MM.1S (cell line): ENCODE measurements around the gene SHC2.
"Not testable (repeated sequence)": the region's sequence is repeated elsewhere in the genome, so short reads cannot be mapped to it uniquely, and the experiment has no call there.

Source experiments
- DNase-seq: peaks from one replicate; pipeline ENCODE4 v3.0.0-alpha.2; 2015
- H2AFZ ChIP-seq: fragments of 300-600 bp; sonication (generic); 2 replicates; pipeline ENCODE4 v1.6.0; 2016; ENCODE audit warnings: antibody characterized with exemption, low read length
- H3F3A ChIP-seq: fragments of 300-600 bp; sonication (generic); 2 replicates; pipeline ENCODE4 v1.6.1; 2016; ENCODE audit warnings: mild to moderate bottlenecking, antibody characterized with exemption, low read length, moderate library complexity, mixed read lengths; ENCODE audit not compliant: insufficient read depth
- H3K27ac ChIP-seq: fragments of 300-600 bp; sonication (generic); 2 replicates; pipeline ENCODE4 v1.5.1; 2016; ENCODE audit warnings: mild to moderate bottlenecking, low read length
- H3K27me3 ChIP-seq: fragments of 300-600 bp; sonication (generic); replicated peaks from 2 replicates; pipeline ENCODE4 v1.6.0; 2016; ENCODE audit warnings: low read length; ENCODE audit not compliant: insufficient read depth
- H3K36me3 ChIP-seq: fragments of 300-600 bp; sonication (generic); replicated peaks from 2 replicates; pipeline ENCODE4 v1.6.1; 2016; ENCODE audit warnings: mild to moderate bottlenecking, low read length, mixed read lengths; ENCODE audit not compliant: insufficient read depth
- H3K4me1 ChIP-seq: fragments of 300-600 bp; sonication (generic); 2 replicates; pipeline ENCODE4 v1.6.1; 2016; ENCODE audit warnings: low read length, mixed read lengths
- H3K4me2 ChIP-seq: fragments of 300-600 bp; sonication (generic); 2 replicates; pipeline ENCODE4 v1.6.0; 2016; ENCODE audit warnings: low read depth, low read length
- H3K4me3 ChIP-seq: fragments of 300-600 bp; sonication (generic); 2 replicates; pipeline ENCODE4 v1.5.1; 2016; ENCODE audit warnings: low read length, mixed read lengths
- H3K79me2 ChIP-seq: fragments of 300-600 bp; sonication (generic); 2 replicates; pipeline ENCODE4 v1.6.1; 2016; ENCODE audit warnings: mixed run types, low read length, mixed read lengths
- H3K9ac ChIP-seq: fragments of 300-600 bp; sonication (generic); 2 replicates; pipeline ENCODE4 v1.6.1; 2016; ENCODE audit warnings: low read length, mixed read lengths
- H3K9me2 ChIP-seq: fragments of 300-600 bp; sonication (generic); replicated peaks from 2 replicates; pipeline ENCODE4 v1.6.1; 2016; ENCODE audit warnings: mild to moderate bottlenecking, low read length, mixed read lengths; ENCODE audit not compliant: insufficient read depth
- H3K9me3 ChIP-seq: fragments of 300-600 bp; sonication (generic); replicated peaks from 2 replicates; pipeline ENCODE4 v1.6.1; 2016; ENCODE audit warnings: mild to moderate bottlenecking, low read length, mixed read lengths; ENCODE audit not compliant: insufficient read depth
- H4K20me1 ChIP-seq: fragments of 300-600 bp; sonication (generic); 2 replicates; pipeline ENCODE4 v1.6.1; 2016; ENCODE audit warnings: mild to moderate bottlenecking, low read length, moderate library complexity, mixed read lengths; ENCODE audit not compliant: insufficient read depth
- EZH2 ChIP-seq: fragments of 300-600 bp; sonication (generic); optimal IDR thresholded peaks from 2 replicates; pipeline ENCODE3; 2017; ENCODE audit warnings: low read depth, mild to moderate bottlenecking, antibody characterized with exemption, low read length, mixed read lengths
- EZH2phosphoT487 ChIP-seq: fragments of 300-600 bp; sonication (generic); IDR thresholded peaks from 2 replicates; pipeline ENCODE4 v1.6.1; 2018; ENCODE audit warnings: antibody characterized with exemption, low read length
- TF ChIP-seq, protein P1 (sequence below): fragments of 300-600 bp; sonication (generic); IDR thresholded peaks from 2 replicates; pipeline ENCODE4 v1.5.1; 2016; ENCODE audit warnings: antibody characterized with exemption, low read length, mixed read lengths

Gene SHC2

DNA sequence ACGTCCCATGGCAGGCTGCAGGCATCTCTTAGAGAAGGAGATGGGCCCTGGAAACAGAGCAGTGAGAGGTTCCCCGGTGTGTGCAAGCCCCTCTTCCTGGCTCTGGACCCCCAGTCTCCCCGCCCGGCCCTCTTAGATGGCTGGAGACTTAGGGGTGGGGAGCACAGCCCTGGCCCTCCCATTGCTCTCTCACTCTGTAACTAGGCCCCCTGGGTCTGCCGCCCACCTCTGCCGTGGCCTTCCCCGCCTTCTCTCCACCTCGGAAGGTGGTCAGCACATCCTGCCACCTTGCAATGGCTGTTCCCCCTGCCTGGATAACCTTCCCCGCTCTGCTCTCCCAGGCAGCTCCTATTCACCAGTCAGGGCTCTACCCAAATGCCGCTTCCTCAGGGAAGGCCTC lies 30.1 kb downstream of the SHC2 start:
- H2AFZ ChIP-seq: no peak overlapping the region
- H3F3A ChIP-seq: no peaks in the 10 kb centered on the region
- DNase-seq: no peak
- H3K79me2 ChIP-seq: no peaks in the 10 kb centered on the region
- H3K27ac ChIP-seq: no peak overlapping the region
- no peaks in the 10 kb centered on the region for H3K9me3 ChIP-seq
- peaks cover 18% of the 10 kb centered on the region for H3K27me3 ChIP-seq
- H3K4me1 ChIP-seq: no peaks in the 10 kb centered on the region
- no peak overlapping the region for H3K4me3 ChIP-seq
- H3K4me2 ChIP-seq: no peak overlapping the region
- no peaks in the 10 kb centered on the region for H3K36me3 ChIP-seq
- TF ChIP-seq, protein P1, sequence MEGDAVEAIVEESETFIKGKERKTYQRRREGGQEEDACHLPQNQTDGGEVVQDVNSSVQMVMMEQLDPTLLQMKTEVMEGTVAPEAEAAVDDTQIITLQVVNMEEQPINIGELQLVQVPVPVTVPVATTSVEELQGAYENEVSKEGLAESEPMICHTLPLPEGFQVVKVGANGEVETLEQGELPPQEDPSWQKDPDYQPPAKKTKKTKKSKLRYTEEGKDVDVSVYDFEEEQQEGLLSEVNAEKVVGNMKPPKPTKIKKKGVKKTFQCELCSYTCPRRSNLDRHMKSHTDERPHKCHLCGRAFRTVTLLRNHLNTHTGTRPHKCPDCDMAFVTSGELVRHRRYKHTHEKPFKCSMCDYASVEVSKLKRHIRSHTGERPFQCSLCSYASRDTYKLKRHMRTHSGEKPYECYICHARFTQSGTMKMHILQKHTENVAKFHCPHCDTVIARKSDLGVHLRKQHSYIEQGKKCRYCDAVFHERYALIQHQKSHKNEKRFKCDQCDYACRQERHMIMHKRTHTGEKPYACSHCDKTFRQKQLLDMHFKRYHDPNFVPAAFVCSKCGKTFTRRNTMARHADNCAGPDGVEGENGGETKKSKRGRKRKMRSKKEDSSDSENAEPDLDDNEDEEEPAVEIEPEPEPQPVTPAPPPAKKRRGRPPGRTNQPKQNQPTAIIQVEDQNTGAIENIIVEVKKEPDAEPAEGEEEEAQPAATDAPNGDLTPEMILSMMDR: no peak
- no peak for TF ChIP-seq EZH2
- TF ChIP-seq EZH2phosphoT487: no peak
- no peaks in the 10 kb centered on the region for H4K20me1 ChIP-seq
- no peaks in the 10 kb centered on the region for H3K9me2 ChIP-seq
- no peak overlapping the region for H3K9ac ChIP-seq

- TF ChIP-seq EZH2: no peak
- TF ChIP-seq, protein P1: no peak
- no peak for TF ChIP-seq EZH2phosphoT487
- H3K9ac ChIP-seq: no peak overlapping the region
These were observed 32.7 kb downstream of the SHC2 start for GRCh38 chr19:428149-428548.

DNA sequence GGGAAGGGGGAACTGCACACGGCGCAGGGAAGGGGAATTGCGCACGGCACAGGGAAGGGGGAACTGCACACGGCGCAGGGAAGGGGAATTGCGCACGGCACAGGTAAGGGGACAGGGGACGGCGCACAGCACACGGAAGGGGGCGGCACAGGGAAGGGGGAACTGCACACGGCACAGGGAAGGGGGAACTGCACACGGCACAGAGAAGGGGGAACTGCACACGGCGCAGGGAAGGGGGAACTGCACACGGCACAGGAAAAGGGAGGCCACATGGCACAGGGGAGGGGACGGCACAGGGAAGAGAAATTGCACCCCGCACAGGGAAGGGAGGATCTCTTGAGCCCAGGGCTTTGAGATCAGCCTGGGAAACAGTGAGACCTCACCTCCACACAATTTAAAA lies 33.2 kb downstream of the SHC2 start:
- H3K27me3 ChIP-seq: peaks cover 29% of the 10 kb centered on the region
- not testable (repeated sequence) for H3F3A ChIP-seq, H4K20me1 ChIP-seq, DNase-seq, H3K79me2 ChIP-seq, H3K4me3 ChIP-seq, H3K4me1 ChIP-seq, H3K27ac ChIP-seq, H2AFZ ChIP-seq, H3K4me2 ChIP-seq, H3K9me2 ChIP-seq, H3K36me3 ChIP-seq, H3K9me3 ChIP-seq, H3K9ac ChIP-seq

More at GRCh38 chr19:428149-428548, 32.7 kb downstream of the SHC2 start:
- no peaks in the 10 kb centered on the region for H4K20me1 ChIP-seq
- no peaks in the 10 kb centered on the region for H3F3A ChIP-seq
- no peaks in the 10 kb centered on the region for H3K79me2 ChIP-seq
- no peak for DNase-seq
- no peaks in the 10 kb centered on the region for H3K36me3 ChIP-seq
- no peak overlapping the region for H3K27ac ChIP-seq
- H3K4me3 ChIP-seq: no peak overlapping the region
- H2AFZ ChIP-seq: no peak overlapping the region
- no peaks in the 10 kb centered on the region for H3K9me2 ChIP-seq
- H3K9me3 ChIP-seq: no peaks in the 10 kb centered on the region
- H3K27me3 ChIP-seq: peaks cover 27% of the 10 kb centered on the region
- H3K4me1 ChIP-seq: no peaks in the 10 kb centered on the region
- no peak overlapping the region for H3K4me2 ChIP-seq

DNA sequence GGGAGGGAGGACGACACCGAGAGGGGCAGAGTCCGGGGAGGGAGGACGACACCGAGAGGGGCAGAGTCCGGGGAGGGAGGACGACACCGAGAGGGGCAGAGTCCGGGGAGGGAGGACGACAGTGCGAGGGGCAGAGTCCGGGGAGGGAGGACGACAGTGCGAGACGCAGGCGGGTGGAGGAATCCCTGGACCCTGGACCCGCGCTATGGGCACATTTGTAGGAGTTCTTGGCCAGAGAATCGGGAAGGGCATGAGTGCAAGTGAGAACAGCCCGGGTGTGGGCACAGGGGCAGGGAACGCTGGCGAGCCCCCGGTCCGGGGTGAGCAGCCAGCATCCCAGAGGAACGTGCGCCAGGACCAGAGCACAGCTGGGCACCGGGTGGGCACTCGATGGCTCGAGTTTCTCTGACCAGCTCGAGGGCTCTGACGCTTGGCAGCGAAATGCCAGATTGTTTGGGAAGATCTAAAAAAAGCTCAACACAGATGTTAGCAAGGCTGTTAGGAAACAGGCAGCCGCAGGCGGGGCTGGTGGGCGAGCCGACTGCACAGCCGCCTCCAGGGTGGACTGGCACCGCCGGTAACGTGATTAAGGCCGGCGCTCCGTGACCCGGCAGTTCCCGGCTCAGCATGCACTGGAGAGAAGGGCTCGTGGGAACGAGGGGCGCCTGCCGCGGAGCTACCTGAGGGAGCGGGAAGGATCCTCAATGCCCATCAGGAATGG lies 33.9 kb downstream of the SHC2 start:
- Histone ChIP-seq H3K9ac (no peak overlapping the region), H3F3A (no peaks in the 10 kb centered on the region), H3K27ac (no peak overlapping the region), H3K4me1 (no peaks in the 10 kb centered on the region), H4K20me1 (no peaks in the 10 kb centered on the region), H2AFZ (no peak overlapping the region), H3K27me3 (peaks cover 37% of the 10 kb centered on the region), H3K9me3 (no peaks in the 10 kb centered on the region), H3K36me3 (no peaks in the 10 kb centered on the region), H3K9me2 (no peaks in the 10 kb centered on the region), H3K4me3 (no peak overlapping the region), H3K4me2 (no peak overlapping the region), H3K79me2 (no peaks in the 10 kb centered on the region)
- no peak for DNase-seq
- no peak for TF ChIP-seq EZH2phosphoT487
- no peak for TF ChIP-seq EZH2
- TF ChIP-seq, protein P1: no peak
